GM21717 (cell line): ENCODE data around the gene ABHD2.

ENCODE experiments used
- ATAC-seq: cut with Tn5 transposase; IDR thresholded peaks from one replicate; pipeline ENCODE4 v1.9.1; 2021; ENCODE audit warnings: mild to moderate bottlenecking, moderate library complexity; ENCODE audit not compliant: unreplicated experiment

The ABHD2 gene

GRCh38 chr15:89186803-89187202, 98.5 kb downstream of the ABHD2 start:
- no peak for ATAC-seq

- ATAC-seq, result no peak
Measured at GRCh38 chr15:89187301-89187985, 99.2 kb downstream of the ABHD2 start.

DNA sequence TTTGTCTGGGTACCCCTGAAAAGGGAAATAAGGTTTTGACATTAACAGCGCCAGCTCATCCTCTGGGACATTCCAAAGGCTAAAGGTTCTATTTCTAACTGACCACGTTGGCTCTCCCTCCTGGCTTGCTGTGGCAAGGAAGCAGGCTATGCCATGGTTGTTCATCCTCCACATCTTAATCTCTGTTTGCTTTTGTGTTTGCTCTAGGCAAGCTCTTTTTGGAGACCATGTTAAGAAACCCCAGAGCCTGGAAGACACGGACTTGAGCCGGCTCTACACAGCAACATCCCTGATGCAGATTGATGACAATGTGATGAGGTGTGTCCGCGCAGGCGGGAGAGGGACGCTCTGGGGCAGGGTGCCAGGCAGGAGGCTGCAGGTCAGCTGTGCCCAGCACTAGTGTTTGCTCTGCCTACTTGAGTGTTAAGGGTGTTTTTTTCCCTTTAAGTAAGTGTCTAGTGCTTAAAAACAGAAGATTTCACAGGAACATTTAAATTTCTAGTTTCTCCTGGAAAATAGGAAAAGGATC, 99.8 kb downstream of the ABHD2 start:
- ATAC-seq, result no peak

GRCh38 chr15:89192136-89192535, 103.9 kb downstream of the ABHD2 start:
- ATAC-seq, result no peak

DNA sequence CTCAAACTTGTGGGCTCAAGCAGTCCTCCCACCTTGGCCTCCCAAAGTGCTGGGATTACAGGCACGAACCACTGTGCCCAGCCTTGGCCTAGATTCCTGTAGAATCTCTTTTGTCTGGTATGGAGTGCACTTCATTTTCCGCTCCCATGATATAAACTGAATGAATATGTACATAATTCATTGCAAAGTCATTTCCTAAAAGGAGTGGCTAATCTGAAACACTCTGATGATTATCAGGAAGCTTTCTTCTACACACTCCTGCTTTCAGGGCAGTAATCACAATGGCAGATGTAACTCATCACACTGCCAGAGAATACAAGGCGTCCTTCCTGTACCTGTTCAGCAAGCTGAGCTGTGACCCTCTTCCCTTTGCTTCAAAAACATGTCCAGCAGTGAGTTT, 104.5 kb downstream of the ABHD2 start:
- no peak for ATAC-seq

DNA sequence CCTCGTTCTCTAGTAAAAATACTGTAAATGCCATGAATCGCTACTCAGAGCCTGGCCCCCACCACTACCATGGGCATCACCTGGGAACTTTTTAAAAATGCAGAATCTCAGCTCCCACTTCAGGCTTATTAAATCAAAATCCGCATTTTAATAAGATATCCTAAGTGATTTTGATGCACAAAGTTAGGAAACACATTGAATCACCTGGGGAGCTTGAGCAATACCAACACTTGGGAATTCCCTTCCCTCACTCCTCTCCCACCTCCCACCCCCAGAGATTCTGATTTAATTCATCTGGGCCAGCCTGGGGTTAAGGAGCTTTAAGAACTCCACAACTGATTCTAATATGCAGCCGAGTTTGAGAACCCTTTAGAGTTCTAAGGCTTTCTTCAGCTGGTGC, 106.4 kb downstream of the ABHD2 start:
- no peak for ATAC-seq

DNA sequence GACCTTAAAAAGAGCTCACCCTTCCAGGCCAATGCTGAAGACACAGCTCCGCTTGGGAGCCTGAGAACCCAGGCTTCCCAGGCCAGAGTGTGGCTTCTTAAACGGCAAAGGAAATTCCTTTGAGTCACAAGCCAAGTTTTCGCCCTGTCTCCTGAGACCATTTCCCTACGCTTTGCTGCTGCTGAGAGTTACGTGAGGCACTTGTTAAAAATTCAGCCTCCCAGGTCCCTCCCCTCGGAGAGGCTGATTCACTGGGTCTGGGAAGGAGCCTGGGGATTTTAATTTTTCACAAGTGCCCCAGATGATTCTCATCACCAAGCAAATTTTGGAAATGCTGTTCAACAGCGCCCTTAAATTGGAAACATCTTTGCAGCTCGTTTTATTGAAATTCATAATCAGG, 107.6 kb downstream of the ABHD2 start:
- ATAC-seq, result no peak

- no peak for ATAC-seq
Measured at GRCh38 chr15:89196241-89196640, 108.0 kb downstream of the ABHD2 start.

DNA sequence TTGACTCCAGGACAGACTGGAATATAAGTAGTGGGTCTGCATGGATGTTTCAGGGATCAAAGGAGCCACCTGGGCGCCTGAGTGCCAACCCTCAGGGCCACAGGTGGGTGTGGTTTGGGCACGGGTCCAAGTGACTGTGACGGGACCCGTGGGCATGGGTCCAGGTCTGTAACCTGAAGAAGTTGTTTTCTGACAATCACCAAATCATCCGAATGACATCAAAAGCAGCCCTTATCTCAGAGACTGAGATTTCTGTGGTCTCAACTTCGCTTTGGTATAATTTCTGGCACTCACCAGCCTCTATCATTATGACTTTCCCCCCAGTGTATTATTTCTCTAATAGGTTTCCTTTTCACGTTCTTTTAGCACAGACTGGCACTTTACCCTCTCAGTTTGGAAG, 108.7 kb downstream of the ABHD2 start:
- ATAC-seq, result no peak

DNA sequence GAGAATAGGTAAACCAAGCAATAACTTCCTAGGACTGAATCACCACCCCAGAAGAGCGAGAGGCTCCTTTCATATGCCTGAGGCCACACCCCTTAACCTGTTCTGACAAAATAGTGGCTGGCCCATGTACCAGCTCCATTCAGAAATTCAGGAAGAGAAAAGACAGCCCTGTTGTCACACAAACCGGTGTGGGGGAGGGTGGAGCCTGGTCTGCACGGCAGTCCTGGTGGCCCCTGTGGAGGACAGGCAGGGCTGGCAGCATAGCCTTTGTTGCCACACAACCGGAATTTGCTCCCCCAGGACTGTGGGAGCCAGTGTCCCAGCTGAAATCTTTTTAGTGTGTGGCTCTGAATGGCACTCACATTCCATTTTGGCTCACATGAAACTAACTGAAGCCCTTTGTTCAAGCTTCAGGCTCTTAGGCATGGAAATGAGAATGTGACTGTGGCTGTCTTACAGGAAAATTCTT, 109.3 kb downstream of the ABHD2 start:
- no peak for ATAC-seq

DNA sequence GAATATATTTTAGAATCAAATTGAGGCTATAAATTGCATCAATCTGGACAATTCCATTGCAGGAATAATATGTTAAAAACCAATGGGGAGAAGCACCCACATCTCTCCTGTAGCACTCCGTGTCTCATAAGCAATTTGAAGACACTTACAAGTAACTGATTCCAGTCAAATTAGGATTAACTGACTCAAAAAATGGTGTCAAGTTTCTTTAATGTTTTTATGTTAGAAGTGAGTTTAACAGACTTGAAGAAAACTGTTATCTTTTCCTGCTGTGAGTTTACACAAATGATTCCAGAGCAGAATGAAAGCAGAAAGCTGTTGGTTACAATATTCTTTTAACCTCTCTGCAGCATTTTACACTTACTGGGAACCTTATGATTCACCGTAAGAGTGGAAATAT, 109.9 kb downstream of the ABHD2 start:
- no peak for ATAC-seq

DNA sequence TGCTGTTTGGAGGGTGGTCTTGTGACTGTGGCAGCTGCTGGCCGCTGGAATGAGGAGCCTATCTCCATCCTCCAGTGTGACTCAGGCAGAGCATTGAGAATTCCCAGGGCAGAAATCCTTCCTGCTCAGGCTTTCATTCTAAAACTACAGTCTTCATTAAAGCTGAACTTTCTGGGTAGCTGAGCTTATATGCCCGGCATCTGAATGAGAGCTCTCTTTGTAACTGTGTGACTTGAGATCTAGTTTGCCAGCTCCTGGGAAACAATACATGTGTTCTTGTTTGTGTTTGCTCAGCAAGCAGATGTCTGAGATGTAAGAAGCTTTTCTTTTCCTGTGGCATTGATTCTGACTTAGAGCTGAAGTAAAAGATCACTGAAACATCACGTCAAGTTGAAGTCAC, 110.7 kb downstream of the ABHD2 start:
- no peak for ATAC-seq

DNA sequence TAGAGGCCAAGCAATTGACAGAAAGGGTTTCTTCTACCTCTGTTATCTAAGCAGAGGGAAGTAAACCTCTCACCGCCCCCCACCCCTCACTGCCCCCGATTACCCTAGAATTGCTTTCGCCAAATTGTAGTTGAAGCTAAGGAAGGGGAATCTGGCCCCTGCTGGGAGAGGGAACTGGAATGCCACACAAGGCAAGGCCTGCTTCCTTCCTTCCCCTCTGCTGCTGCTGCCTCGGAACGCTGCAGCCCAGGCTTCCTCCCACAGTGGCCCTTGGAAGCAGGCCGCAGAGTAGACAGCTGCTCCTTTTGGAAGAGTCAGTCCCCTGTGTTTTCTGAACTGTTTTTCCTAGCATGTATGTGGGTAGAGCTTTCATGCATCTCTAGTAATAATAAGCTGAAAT, 111.5 kb downstream of the ABHD2 start:
- ATAC-seq, result no peak

DNA sequence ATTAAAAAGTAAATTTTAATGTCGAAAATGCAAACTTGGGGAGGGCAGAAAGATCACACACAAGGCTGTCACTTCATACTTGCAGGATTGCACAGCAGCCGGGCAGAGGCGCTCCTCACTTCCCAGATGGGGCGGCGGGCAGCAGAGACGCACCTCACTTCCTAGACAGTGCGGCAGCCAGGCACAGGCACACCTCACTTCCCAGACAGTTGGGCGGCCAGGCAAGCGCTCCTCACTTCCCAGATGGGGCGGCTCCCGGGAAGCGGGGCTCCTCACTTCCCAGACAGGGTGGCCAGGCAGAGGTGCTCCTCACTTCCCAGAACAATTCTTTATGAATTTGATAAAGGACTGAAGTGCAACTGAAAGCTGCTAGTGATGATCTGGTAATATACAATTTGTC, 111.9 kb downstream of the ABHD2 start:
- no peak for ATAC-seq

DNA sequence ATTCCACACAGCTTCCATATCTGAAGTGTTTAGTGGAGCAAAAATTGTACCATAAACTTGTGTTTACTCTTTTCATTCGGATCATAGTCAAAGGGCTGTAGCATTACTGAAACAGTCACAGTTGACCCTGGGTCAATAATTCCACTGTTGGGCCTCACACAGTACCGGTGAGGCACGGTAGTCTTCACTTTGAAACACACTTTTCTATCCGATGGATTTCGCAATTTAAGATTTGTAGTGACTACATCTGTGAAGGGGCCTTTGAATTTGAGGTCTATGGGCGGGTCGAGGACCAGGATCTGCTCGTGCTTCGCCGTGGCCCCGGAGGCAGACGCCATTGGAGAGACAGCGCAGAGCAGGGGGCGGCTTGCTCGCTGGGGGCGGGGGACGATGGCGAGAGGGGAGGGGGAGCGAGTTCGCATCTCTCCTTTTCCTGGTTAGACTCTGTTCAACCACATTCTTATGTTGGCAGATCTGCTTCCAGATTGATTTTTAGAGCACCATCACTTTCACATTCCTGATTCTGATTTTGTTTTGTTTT, 113.3 kb downstream of the ABHD2 start:
- ATAC-seq, result no peak

GRCh38 chr15:89203705-89204273, 115.5 kb downstream of the ABHD2 start:
- ATAC-seq, result no peak

GRCh38 chr15:89205991-89206585, 117.8 kb downstream of the ABHD2 start:
- ATAC-seq, result no peak

- ATAC-seq, result peak; percentile 83
Measured at GRCh38 chr15:89206908-89207331, 118.7 kb downstream of the ABHD2 start.

DNA sequence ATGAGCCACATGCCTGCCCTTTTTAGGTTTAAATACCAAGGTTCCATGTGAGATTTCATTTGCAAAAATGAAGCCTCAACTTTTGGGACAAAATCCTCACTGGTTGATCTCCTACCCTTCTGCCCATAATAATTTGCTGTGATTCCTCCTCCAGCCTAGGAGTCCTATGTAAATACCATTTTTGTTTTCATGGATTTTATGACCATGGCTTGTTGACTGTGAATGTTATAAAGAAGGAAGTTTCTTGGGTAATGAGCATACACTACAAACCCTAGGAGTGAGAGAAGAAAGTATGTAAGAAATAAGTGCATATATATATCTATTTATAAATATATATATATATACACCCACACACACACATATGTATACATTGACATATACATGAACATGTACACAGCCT, 120.0 kb downstream of the ABHD2 start:
- no peak for ATAC-seq

DNA sequence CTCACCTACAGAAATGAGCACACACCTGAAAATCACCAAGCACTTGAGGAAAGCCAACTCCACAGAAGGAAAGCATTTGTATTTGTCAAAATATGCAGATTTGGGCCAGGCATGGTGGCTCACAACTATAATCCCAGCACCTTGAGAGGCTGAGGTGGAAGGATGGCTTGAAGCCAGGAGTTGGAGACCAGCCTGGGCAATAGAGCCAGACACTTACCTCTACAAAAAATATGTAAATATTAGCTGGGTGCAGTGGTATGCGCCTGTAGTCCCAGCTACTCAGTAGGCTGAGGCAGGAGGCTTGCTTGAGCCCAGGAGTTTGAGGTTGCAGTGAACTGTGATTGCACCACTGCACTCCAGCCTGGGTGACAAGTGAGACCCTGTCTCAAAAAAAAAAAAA, 120.8 kb downstream of the ABHD2 start:
- ATAC-seq, result no peak

- ATAC-seq, result no peak
Measured at GRCh38 chr15:89211678-89212170, 123.5 kb downstream of the ABHD2 start.

GRCh38 chr15:89215627-89216026, 127.4 kb downstream of the ABHD2 start:
- ATAC-seq, result no peak
